Adrenal gland (tissue), 12 donors: ENCODE measurements around the gene TRIP10. TPM values are rescaled to one million over a fixed set of nuclear protein-coding genes. Genes with fewer than 3 reads are reported as not detected.

Source experiments
- DNase-seq, 7 donors: peaks; one replicate each; pipeline ENCODE4 v3.0.0-alpha.2; 2019 to 2020
- H3K27ac ChIP-seq, 5 donors: fragments of 200-600 bp; sonication (generic) in 4 of 5; 1 replicate in 3 of 5; 2 replicates in 2 of 5; pipeline versions ENCODE4 v1.5.1 to v1.8.0; 2016 to 2020; ENCODE audit warnings: mild to moderate bottlenecking in 1 of 5
- H3K27me3 ChIP-seq: fragments of 200-600 bp; 2 replicates; pipeline ENCODE4 v1.8.0; 2021
- H3K36me3 ChIP-seq, 2 donors: fragments of 200-600 bp; replicated peaks in 1 of 2; 1 replicate in 1 of 2; 2 replicates in 1 of 2; pipeline versions ENCODE4 v1.5.1 to v1.8.0; 2018 to 2022
- H3K4me1 ChIP-seq, 2 donors: fragments of 200-600 bp; replicated peaks in 1 of 2; 1 replicate in 1 of 2; 2 replicates in 1 of 2; pipeline versions ENCODE4 v1.5.1 to v1.8.0; 2018 to 2021
- H3K4me3 ChIP-seq, 4 donors: fragments of 200-600 bp; sonication (generic) in 3 of 4; one replicate each; pipeline ENCODE4 v1.5.1; 2016 to 2018
- H3K9me3 ChIP-seq, 3 donors: fragments of 200-600 bp; sonication (generic) in 1 of 3; replicated peaks in 1 of 3; 1 replicate in 2 of 3; 2 replicates in 1 of 3; pipeline versions ENCODE4 v1.5.1 to v1.8.0; 2016 to 2021
- CTCF ChIP-seq, 6 experiments: fragments of 450-650 bp in 4 of 6; fragments of 200-600 bp in 2 of 6; sonication (generic) in 1 of 6; IDR thresholded peaks; 1 replicate in 5 of 6; 2 replicates in 1 of 6; pipeline versions ENCODE4 v1.5.1 to v1.8.0; 2016 to 2021; ENCODE audit warnings: antibody characterized with exemption in 6 of 6, mild to moderate bottlenecking in 2 of 6, moderate library complexity in 1 of 6
- POLR2A ChIP-seq, 2 donors: fragments of 450-650 bp; IDR thresholded peaks; one replicate each; pipeline ENCODE4 v1.6.1; 2017; ENCODE audit warnings: antibody characterized with exemption in 2 of 2, mild to moderate bottlenecking in 2 of 2, moderate library complexity in 1 of 2
- WGBS, 4 donors: extraction: QIAGEN DNeasy Blood & Tissue Kit in 2 of 4; methylation state at CpG; one replicate each; pipeline versions ENCODE4 v1.1.5 to v1.1.7; 2013 to 2017; 5-methylcytosine and 5-hydroxymethylcytosine counted together
- intact Hi-C, 2 donors: fragments of 100-400 bp; cut with DNase I; formaldehyde crosslinking; loops; one replicate each; pipeline versions ENCODE4 v1.14.1 to v1.15.0; 2022 to 2023
- polyA plus RNA-seq, 3 donors: library from polyadenylated mRNA; stranded (reverse); fragments of 200-250 nt in 2 of 3; fragments of 350-450 nt in 1 of 3; fragmentation: Illumina TruSeq in 1 of 3; extraction: RNeasy Lipid Tissue Mini Kit (QIAGEN cat#74804) in 1 of 3; gene quantifications; one replicate each; pipeline ENCODE4 v1.2.3, GENCODE V29; 2013 to 2014
- total RNA-seq, 9 donors: library from RNA; depleted of rRNA in 4 of 9; stranded (reverse); fragments of >200 nt in 4 of 9; fragments of 120-200 nt in 1 of 9; fragmentation: NEBNext Ultra II Directional in 1 of 9; extraction: Animal tissue kit (Norgen Biotek cat#: 25700) in 1 of 9; gene quantifications; one replicate each; pipeline versions ENCODE4 v1.1.0 to v1.2.4, GENCODE V29; 2013 to 2023
- donor health status: healthy with polysubstance abuse.
- donor health status: Bipolar disorder and iron deficiency.
- donor health status: DM: yes; HTN: yes; CAD: no.
- donor health status: DM: no; HTN: no; CAD: no.
- donor health status: DM: no; HTN: no; CAD: no.
- donor health status: DM: yes; HTN: yes; CAD: no.

TRIP10 gene
- total and polyA plus RNA-seq, 12 donors: 22.5 to 425 (median 74.8) TPM

GRCh38 chr19:6791237-6791636, 51.8 kb downstream of the TRIP10 start:
- no peak for TF ChIP-seq CTCF (IDR thresholded peaks at IDR 0.05)
- no peak for TF ChIP-seq POLR2A (IDR thresholded peaks at IDR 0.05)
- Histone ChIP-seq H3K27me3 (no peaks in the 10 kb centered on the region), H3K36me3 (no peaks in the 10 kb centered on the region), H3K4me3 (no peak overlapping the region), H3K4me1 (no peaks in the 10 kb centered on the region), H3K9me3 (no peaks in the 10 kb centered on the region), H3K27ac (no peak overlapping the region)
- no peak for DNase-seq
- 45 to 58% (median 50%) methylated on average over 6 of the region's 6 CpGs for WGBS, 4 donors
- intact Hi-C loops: no loop called here

DNA sequence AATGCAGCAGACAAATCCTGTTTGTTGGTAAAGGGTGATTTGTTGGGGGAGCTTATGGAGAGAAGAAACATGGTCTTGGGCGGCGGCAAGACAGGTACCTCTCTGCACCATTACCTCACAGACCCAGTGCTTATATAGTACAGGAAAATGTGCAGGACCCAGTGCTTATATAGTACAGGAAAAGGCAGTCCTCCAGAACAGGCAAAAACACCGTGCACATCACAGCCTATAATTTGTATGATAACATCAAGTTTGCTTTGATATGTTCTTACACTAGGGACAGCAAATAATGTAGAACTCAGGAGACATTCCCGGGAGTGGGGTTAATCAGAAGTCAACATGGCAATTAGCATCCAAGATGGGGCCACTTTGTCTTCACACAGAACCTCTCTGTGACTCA, 53.9 kb downstream of the TRIP10 start:
- no peak for TF ChIP-seq POLR2A (IDR thresholded peaks at IDR 0.05)
- no peak for TF ChIP-seq CTCF (IDR thresholded peaks at IDR 0.05)
- Histone ChIP-seq H3K27me3 (no peaks in the 10 kb centered on the region), H3K27ac (no peak overlapping the region), H3K9me3 (no peaks in the 10 kb centered on the region), H3K4me1 (no peaks in the 10 kb centered on the region), H3K36me3 (no peaks in the 10 kb centered on the region), H3K4me3 (no peak overlapping the region)
- intact Hi-C loops: no loop called here
- DNase-seq: no peak
- WGBS, 4 donors: 68 to 75% (median 75%) methylated on average over 4 of the region's 4 CpGs

DNA sequence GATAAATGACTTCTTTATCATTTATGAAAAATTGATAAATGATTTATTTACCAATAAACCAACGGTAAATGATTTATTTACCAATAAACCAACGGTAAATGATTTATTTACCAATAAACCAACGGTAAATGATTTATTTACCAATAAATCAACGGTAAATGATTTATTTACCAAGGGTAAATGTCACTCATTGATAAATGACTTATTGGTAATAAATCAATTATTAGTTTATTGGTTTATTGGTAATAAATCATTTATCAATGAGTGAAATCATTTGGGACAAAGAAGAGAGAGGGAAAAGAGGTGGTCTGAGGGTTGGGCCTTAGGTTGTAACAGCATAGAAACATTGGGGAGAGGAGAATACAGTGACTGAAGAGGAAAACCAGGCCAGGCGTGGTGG, 54.5 kb downstream of the TRIP10 start:
- WGBS, 4 donors: 82 to 93% (median 86%) methylated on average over 5 of the region's 5 CpGs
- Histone ChIP-seq H3K27me3 (no peaks in the 10 kb centered on the region), H3K36me3 (no peaks in the 10 kb centered on the region), H3K27ac (no peak overlapping the region), H3K4me3 (no peak overlapping the region), H3K9me3 (no peaks in the 10 kb centered on the region), H3K4me1 (no peaks in the 10 kb centered on the region)
- no peak for DNase-seq
- TF ChIP-seq CTCF (IDR thresholded peaks at IDR 0.05) (no peak), POLR2A (IDR thresholded peaks at IDR 0.05) (no peak)
- intact Hi-C loops: no loop called here

- H3K27me3 ChIP-seq: no peaks in the 10 kb centered on the region
- no peaks in the 10 kb centered on the region for H3K4me1 ChIP-seq
- no peaks in the 10 kb centered on the region for H3K36me3 ChIP-seq
- no peaks in the 10 kb centered on the region for H3K9me3 ChIP-seq
- H3K27ac ChIP-seq: no peak overlapping the region
- intact Hi-C loops: no loop called here
- TF ChIP-seq POLR2A (IDR thresholded peaks at IDR 0.05) (no peak), CTCF (IDR thresholded peaks at IDR 0.05) (no peak)
- no peak for DNase-seq
- no peak overlapping the region for H3K4me3 ChIP-seq
- WGBS, 4 donors: 64 to 83% (median 72%) methylated on average over 11 to 13 of the region's 13 CpGs
Observed at GRCh38 chr19:6794686-6795431, 55.4 kb downstream of the TRIP10 start.
